SHP77 (cell line): ENCODE measurements around the gene SNX11.

Experiments used
- DNase-seq, 2 experiments: peaks; one replicate each; lab custom pipeline; 2025; lab: John Stamatoyannopoulos, UW

SNX11 gene

DNA sequence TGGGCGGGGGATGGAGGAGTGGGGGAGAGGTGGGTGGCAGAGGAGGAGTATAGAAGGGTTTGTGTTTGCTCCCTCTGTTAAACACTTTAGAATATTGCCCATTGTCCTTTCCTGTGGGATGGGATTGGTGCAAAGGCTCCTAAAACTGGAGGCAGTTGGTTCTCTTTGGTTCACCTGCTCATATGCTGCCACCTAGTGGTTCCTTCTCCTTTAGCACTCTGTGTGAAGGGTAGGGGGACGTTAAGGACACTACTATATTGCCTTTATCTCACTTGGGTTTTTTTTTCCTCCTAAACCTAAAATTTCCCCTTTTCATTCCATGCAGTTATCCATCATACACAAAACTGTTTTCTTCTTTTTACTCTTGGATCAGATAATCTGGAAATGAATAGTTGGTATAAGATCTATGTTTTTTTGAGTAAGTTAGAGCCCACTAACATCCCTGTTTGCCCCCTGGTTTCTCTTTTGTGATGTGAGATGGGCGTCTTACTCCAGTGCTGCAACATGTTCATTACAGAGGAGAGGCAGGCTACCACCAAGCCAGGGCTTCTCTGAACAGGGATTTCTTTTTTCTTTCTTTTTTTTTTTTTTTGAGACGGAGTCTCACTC lies 23.8 kb downstream of the SNX11 start:
- peak; percentile 76 to 80 for DNase-seq

DNA sequence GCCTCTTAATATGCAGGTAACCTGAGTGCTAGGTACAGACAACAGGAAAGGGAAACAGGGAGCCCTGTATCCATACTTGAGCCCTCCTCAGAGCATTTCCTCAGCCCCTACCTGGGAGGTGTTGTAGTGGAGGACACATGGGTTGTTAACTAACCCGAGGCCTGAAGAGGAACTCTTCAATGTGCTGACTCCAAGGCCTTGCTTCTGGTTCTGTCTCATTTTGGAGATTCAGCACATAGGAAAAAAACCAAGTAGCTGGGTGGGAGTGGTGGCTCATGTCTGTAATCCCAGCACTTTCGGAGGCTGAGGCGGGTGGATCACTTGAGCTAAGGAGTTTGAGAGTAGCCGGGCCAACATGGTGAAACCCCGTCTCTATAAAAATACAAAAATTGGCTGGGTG lies 24.8 kb downstream of the SNX11 start:
- DNase-seq = no peak

DNA sequence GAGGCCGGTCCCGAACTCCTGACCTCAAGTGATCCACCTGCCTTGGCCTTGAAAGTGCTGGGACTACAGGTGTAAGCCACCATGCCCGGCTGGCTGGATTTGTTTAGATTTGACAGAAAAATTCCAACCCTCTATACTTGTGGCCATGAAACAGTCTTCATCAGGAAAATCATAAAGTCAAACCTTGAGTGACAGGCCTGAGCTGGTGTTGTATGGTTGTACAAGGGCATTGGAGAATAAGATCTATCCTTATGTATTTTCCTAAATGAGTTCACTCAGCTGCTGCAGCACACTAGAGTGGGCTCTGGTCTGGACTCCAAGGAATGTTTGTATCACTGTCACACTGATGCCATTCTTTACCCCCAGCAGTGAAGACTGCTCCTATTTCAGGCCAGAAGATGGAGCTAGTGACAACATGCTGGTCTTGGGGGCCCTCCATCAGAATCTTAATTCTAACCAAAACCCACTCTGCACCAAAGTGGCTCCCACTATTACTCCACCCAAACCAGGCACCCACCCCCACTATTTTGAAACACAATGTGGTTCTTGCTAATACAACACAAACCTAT lies 27.4 kb downstream of the SNX11 start:
- DNase-seq = no peak

DNA sequence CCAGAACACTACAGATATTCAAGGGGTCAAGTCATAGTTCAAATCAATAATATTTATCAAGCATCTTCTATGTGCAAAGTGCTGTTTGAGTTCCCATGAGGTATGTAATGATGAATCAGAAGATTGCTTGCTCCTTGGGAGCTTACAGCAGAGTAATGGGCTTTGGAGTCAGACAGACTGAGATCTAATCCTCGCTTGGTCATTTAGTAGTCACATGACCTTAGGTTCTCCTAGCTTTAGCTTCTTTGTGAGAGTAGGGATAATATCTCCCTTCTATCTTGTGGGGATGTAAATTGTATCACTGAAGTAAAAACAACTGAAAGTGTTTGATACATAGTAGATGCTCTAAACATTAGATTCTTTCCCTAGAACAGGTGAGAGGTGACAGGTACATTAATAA lies 30.1 kb downstream of the SNX11 start:
- no peak for DNase-seq

DNA sequence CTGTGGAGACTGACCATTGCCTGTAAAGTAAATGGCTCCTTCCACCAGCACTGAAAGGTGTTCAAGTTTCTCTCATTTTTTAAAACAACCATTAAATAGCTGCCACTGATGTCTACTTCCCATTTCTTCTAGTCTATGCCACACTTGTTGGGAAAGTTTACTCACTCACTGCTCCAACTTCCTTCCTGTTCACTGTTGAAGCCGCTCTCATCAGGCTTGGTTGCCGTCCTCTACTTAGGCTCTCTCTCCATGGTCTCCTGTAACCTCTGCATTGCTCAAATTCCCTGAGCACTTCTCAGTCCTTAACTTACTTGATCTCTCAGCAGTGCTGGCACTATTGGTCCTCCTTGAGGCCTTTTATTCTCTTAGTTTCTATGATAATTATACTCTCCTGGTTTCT lies 32.4 kb downstream of the SNX11 start:
- no peak for DNase-seq

DNA sequence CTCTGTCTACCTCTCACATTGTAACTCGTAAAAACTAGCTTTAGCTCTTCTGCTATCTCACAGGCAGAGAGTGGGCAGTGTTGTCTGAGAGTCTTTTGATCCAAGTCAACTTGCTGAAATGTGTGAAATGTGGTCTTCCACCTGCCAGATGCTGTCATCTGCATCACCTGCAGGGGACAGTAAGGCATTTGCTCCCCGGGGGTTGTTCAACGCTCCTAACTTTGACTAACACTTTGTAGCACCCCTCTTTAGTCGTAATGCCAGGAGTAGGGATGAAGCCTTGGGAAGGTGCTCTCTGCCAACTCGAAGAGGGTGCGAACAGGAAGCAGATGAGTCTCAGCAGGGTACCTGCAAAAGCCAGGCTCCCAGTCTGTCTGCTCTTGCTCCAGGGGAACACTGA lies 36.1 kb downstream of the SNX11 start:
- no peak for DNase-seq

DNA sequence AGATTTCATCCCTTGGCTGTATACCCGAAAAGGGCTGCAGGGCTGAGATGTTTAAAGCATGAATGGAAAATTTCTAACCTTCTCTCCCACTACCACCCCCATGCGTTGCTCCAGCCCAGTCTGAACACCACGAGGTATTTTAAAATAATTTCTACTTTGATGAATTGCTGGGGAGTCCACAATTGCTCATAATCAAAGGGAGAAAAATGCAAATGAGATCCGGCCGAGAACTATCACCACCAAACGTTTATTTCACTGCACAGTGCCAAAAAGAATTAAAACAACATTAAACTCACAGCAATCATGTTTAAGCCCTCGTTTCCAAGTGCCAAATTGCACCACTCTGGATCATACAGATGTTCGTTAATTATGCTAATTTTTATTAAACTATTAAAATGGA lies 36.7 kb downstream of the SNX11 start:
- no peak for DNase-seq

DNA sequence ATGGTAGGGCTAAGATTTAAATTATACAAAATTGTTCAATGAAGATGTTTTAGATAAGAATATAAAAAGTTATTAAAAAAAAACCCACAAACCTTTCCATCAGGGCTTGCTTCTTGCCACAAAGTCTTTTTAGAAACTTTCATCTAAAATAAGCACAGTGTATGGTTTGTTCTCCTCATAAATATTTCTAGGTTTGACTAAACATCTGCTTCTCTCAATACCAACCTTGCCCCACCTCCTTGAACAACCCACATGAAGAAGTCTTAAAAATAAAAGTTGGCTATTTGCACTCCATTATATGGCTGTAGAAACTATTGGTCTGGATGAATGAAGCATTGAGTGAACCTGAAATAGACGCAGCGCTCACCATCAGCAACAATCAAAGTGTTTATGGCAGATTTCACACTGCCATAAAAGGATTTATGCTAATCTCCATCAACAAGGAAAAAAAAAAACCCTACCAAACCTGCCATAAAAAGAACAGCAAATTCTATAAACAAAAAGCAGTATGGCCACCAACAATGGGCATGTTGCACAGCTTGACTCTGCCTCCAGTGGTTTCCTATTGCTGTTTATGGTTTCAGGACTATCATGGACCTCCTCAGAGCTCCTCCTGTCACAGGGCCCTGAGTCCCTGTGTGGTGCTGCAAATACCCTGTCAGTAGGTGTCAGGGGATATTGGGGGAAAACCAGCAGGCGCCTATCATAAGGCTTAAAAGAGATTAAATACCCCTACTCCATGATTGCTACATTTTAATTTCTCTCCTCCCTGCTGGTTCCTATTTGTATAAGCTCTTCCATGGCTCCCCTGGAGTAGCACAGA lies 37.6 kb downstream of the SNX11 start:
- no peak for DNase-seq

DNA sequence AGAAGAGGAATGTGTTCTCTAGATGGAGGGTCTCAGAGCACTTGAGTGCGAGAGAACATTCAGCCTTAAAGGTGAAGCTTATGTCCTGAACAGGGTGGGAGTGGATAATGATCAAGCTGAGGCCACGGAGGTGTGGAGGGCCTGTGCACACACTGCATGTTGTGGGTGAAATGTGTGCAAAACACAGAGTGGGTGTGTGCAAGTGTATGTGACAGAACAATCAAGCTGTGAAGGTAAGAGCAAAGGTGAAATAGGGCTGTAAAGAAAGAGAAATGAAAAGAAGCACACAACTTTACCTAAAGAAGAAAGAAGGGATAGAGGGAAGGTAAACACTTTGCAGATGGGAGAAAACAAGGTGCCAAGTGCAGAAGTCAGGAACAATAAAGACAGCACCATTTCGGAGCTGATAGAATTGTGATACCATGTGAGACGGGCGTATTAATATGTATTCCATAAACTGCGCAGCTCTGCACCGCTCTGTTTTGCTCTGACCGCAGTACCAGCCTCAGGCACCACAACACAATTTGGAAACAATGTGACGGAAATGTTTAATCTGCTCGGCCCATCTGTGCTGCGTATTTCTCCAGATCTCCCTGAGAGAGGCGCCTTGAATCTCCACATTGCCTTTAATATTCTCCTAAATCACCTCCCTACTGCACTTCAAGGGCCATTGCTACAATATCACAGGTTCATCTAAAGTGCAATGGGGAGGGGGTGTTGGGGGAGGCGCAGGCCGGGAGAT lies 40.6 kb downstream of the SNX11 start:
- DNase-seq = no peak

DNA sequence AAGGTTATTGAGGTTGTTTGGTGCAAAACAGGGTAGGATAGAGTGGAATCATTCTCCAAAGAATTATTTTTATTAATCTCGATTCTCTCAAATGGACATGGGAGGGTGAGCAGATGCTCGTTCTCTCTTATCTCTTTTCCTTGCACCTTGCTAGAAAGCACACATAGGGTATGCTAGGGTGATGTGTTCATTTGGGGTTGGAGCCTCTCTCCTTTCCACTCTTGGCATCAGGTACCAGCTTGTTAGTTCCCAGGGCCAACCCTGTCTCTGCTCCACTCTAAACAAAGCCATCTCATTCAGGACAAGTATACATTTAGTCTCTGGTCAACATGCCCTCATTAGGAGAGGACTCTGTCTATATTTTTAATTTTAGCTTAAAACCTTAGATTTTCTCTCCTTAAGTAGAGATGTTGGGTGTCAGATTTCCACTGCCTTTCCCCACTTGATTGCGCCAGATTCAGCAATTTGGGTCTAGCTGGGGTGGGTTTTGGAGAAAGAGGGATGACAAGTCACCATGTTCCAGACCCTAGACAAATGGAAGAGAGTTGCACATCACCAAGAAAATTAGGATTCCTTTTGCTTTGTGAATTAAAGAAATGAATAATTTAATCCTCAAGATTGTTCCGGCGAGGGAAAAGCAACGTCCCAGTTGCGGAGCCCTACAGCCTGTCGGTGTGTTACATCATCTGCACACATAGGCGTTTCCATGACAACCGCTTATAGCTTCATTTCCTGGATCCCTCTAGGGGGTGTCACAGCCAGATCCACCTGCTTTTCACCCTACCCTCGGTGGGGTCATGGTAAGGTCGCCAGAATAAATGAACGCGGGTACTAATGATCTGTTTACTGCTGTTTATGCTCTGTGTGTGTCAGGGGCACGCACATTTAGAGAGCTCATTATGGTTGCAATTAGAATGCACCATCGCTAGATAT lies 41.6 kb downstream of the SNX11 start:
- DNase-seq = peak; percentile 89 to 91

DNA sequence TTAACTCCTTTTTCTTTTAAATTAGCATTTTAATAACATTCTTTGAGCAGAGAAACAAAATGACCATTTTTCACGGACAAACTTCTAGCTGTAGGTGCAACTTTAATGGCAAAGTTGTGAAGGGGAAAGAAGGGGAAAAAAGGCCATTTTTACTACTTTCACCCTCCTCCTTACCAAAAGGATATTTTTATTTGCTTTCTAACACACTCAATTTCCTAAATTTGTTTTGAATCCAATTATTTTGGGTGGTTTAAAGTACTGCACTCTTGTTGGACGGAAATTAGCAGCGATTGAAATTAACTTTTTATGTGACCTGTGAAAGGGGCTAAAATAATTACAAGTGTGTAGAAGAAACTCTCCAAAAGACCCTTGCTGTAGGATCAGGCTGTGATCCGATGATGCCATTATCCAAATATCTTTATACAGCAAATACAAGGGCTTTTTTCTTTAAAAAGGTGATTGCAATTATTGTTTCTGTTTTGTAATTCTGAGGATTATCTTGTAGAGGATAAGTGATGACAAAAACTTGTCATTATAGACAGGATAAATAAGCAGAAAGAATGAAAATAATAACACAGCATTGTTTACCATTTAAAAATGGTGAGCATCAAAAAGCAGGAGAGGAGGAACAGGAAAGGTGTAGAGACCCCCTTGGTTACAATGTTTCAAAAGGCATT lies 42.4 kb downstream of the SNX11 start:
- DNase-seq = no peak

DNA sequence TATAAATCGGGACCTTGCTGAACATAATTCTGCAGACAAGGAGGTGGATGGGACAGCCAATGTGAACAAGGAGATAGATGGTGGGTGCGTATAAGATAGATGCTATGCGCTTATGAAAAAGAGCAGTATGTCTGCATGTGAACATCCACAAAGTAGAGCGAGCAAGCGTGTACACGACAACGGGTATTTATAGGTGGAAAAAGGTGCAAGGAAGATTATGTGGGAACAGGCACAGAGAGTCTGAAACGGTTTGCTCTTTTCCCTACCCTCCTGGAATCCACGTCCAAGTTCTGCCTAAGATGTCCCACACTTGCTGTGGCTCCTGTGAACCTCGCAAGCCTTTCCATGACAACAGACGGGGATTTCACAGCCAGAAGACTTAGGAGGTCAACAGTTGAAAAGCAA lies 43.0 kb downstream of the SNX11 start:
- DNase-seq = peak in 1 of 2 experiments; percentile 44

DNA sequence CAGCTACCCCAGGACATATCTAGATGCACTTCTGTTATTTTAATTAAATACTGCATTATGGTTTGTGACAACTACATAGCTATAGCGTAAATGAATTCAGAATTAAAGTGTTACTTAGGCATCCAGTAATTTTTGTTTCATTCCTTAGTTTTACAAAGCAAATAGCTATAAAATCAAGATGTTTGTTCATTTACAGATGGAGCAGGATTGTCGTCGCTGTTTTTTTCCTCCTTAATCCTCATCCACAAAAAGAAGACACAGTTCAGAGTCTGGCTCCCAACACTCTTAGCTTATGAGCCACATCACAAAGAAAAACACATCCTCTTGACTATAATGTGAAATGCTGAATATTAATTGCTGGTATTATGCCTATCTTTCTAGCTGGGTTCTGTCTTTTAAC lies 43.7 kb downstream of the SNX11 start:
- no peak for DNase-seq

DNA sequence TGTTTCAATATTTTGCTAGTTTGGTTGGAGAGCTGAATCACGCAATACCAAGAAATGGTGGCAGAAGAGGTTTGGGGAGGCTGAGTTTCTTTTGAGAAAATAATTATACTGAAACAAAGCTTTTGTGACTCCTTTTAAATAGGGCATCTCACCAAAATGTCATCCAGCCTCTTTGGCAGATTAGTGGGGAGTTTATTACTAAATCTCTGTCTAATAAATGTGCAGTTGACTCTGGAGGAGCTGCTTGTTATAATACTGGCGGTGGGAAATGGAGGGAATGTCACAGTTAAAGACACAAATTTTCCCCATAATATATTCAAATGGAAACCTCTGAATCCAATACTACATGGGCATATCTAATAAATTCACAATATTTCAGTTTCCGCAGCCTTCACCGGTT lies 44.7 kb downstream of the SNX11 start:
- DNase-seq = no peak

DNA sequence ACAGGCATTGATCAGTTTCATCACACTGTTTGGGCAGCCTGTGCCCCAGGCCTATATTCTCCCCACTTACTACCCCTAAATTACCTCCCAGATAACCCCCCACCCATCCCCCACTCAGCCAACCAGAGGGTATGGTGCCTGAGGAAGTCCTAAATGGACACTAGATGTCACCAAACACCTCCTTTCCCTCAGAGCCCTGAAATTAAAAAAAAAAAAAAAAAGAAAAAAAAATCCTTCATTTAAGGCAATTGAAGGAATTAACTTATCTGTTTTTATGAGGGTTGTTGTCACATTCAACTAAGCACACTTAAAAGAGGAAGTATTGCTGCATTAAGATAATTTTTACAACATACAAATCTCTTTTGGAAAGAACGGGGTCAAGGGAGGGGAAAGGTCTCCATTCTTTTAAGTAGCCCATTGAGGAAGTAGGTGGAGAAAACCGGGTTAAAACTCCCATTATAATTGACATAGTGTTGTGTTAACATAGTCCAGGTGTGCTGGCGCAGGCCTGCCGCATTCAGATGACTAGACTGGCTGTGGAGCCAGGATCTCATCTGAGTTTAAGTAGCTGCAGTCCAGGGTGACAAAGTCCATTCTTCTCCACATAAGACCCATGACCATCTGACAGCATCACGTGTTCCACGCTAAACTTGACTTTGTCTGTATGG lies 46.3 kb downstream of the SNX11 start:
- peak; percentile 51 to 70 for DNase-seq

DNA sequence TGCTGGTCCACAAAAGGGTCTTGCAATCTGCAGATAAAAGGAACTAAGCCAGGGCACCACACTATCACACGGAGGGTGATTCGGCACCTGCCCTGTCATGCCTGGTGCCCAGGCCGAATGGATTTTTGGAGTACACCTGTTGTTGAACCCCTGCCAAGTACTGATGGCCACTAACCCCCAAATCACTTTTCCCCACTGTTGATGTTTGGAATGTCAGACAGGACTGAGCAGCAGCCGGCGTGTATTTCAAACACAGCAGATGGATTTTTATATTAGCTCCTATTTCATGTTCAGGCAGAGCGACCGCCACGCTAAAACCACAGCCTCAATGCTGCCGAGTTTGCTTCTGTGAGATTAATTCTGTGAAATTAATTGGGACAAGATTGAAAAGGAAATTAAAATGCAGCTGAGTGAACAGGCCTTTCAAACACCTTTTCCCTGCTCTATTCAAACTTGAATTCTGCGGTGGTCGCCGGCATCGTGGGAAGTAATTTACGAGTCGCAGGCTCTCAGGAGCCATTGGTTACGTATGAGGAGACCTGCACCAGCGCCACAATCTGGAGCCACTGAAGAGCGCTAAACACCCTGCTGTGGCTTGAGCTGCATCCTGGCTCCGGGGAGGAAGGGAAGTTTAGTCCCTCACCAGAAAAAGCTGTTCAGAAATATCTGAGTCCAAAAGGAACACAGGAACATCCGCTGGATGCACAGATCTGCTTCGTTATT lies 48.5 kb downstream of the SNX11 start:
- peak; percentile 61 to 64 for DNase-seq

DNA sequence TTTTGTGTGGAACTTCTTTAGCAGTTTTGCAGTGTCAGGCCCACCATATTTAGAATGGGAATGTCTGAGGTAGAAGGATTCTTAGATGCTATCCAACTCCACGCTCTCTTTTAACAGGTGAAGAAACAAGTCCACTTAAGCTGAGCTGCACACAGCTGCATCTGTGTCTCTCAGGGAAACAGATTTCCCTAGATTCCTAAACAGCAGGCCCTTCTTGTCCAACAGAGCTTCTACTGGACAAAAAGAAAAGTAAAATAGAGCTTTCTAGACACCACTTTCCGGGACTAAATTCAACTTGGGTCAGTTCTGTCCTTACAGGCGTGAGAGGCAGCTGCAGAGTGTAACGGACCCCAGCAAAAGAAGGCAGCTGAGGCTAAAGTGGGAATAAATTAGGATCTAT lies 51.7 kb downstream of the SNX11 start:
- peak in 1 of 2 experiments; percentile 30 for DNase-seq

DNA sequence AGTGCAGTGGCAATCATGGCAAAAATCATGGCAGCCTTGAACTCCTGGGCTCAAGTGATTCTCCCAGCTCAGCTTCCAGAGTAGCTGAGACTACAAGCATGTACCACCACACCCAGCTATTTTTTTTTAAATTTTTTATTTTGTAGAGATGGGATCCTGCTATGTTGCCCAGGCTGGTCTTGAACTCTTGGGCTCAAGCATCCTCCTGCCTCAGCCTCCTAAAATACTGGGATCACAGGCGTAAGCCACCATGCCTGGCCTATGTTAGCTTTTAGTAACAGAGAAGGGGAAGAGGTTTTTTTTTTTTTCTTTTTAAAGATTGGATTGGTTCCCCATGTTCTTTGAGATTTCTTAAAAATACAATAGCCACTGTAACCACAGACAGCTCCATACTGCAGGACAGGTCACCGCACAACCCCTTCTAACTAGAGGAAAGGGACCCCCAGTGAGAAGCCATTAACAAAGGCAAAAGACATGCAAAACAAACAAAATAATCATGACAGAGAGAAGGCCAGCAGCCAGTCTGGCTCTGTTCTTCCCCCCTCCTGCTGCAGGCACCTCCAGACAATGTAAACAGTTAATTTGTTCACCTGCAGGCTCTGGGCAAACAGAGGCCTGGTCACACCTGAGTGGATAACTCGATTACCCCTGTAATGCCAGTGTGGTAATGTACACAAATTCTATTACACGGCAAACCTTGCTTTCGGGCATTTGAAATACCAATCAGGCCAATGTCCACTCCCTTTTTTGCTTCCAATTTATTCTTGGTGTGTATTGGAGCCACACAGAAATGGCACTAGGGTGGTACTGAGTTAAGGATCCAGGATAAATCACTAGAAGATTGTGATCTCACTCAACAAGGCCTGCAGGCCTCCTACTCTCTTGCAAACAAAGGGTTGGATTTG lies 52.9 kb downstream of the SNX11 start:
- peak; percentile 95 to 96 for DNase-seq
